ENCODE data around the gene PAX3.
A peak's percentile ranks its signal among the peaks of the same experiment; 100 is the strongest.

Gene PAX3

DNA sequence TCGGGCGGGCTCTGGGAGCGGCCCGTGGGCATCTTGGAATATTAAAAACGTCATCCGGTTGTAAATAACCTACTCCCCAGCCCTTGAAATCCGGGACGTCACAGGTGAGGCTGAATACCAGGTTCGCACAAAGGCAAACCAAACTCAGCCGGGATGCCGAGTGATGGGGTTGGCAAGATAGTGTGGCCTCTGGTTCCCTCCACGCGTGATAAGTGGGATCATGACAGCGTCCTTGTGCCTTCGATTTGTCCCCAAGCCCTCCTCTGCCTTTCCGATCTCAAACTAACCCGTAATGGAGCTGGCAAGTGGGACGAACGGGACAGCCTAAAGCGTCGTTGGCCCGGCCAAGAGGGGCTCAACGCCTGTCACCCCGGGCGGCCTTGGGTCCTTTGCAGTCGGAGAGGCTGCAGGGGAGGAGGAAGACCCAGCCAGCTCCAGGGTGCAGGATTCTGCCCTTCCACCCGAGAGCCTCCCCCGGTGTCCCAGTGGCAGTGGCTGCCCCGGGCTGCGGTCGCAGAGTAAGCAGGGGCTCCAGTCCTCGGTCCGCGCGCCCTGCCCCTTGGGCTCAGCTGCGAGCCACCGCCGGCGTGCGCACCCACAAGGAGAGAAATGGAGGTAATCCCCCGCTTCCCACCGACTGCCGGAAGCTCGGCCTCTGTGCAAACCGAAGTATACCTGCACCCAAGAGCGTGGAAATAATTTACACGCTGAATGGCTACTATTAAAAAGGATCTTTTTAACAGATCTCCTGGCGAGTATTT, 13.4 kb upstream of the PAX3 start:
- H3K36me3 Mint-ChIP-seq (ENCODE audit: low read depth): no peaks in the 10 kb centered on the region
- no peak overlapping the region for H3K27ac Mint-ChIP-seq
- peaks cover 44% of the 10 kb centered on the region for H3K4me1 Mint-ChIP-seq
- TF ChIP-seq CTCF (IDR thresholded peaks at IDR 0.05): no peak
- DNase-seq: peak; percentile 54
- H3K27me3 Mint-ChIP-seq (ENCODE audit: low read depth, poor library complexity): peaks cover 98% of the 10 kb centered on the region
- H3K4me3 Mint-ChIP-seq: peak overlapping the region; percentile 76
- H3K9me3 Mint-ChIP-seq: no peaks in the 10 kb centered on the region

- H3K27me3 Mint-ChIP-seq (ENCODE audit: low read depth, poor library complexity): peaks cover 100% of the 10 kb centered on the region
- H3K4me3 Mint-ChIP-seq: peak overlapping the region; percentile 76
- no peak overlapping the region for H3K27ac Mint-ChIP-seq
- no peak for DNase-seq
- TF ChIP-seq CTCF (IDR thresholded peaks at IDR 0.05): no peak
- peaks cover 52% of the 10 kb centered on the region for H3K4me1 Mint-ChIP-seq
- H3K9me3 Mint-ChIP-seq: no peaks in the 10 kb centered on the region
- H3K36me3 Mint-ChIP-seq (ENCODE audit: low read depth): no peaks in the 10 kb centered on the region
Measured at GRCh38 chr2:222311319-222311977, 12.7 kb upstream of the PAX3 start.

DNA sequence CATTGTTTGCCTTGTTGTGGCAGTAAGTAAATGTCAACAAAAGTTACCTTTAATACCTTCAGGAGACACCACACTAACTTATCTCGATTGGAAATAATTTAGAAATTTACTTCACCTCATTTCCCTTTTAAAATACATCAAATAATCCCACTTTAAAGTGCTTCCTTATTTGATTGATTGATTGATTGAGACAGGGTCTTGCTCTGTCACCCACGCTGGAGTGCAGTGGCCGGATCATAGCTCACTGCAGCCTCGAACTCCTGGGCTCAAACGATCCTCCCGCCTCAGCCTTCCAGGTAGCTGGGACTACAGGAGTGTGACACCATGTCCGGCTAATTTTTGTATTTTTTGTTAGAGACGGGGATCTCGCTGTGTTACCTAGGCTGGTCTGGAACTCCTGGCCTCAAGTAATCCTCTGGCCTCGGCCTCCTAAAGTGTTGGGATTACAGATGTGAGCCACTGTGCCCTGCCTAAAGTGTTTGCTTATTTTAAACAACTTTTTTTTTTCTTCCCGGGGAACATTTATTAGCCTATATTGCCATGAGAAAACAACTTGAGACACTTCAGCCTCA, 12.0 kb upstream of the PAX3 start:
- Mint-ChIP-seq H3K27ac (no peak overlapping the region), H3K4me3 (peak overlapping the region; percentile 76), H3K36me3 (ENCODE audit: low read depth) (no peaks in the 10 kb centered on the region), H3K4me1 (peaks cover 56% of the 10 kb centered on the region), H3K9me3 (no peaks in the 10 kb centered on the region), H3K27me3 (ENCODE audit: low read depth, poor library complexity) (peaks cover 100% of the 10 kb centered on the region)
- DNase-seq: no peak
- no peak for TF ChIP-seq CTCF (IDR thresholded peaks at IDR 0.05)

DNA sequence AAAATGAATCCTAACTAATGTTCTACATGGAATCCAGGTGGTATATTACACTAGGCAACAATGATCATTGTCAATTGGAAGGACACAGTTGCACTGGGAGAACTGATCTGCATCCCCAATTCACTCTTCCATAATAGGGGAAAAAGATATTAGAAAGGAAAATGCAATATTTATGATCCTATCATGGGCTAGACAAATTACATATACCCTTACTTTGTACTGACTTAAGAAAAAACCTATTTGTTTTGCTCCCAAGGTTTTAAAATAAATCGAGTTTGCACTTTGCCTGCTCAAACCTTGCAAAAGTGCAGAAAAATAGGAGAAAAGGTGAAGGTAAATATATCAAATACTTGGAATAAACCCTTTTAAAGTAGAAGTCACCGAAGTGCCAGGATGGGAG, 11.0 kb upstream of the PAX3 start:
- H3K27ac Mint-ChIP-seq: no peak overlapping the region
- H3K4me3 Mint-ChIP-seq: no peak overlapping the region
- peaks cover 100% of the 10 kb centered on the region for H3K27me3 Mint-ChIP-seq (ENCODE audit: low read depth, poor library complexity)
- no peaks in the 10 kb centered on the region for H3K36me3 Mint-ChIP-seq (ENCODE audit: low read depth)
- no peak for TF ChIP-seq CTCF (IDR thresholded peaks at IDR 0.05)
- DNase-seq: no peak
- H3K9me3 Mint-ChIP-seq: no peaks in the 10 kb centered on the region
- peaks cover 66% of the 10 kb centered on the region for H3K4me1 Mint-ChIP-seq

DNA sequence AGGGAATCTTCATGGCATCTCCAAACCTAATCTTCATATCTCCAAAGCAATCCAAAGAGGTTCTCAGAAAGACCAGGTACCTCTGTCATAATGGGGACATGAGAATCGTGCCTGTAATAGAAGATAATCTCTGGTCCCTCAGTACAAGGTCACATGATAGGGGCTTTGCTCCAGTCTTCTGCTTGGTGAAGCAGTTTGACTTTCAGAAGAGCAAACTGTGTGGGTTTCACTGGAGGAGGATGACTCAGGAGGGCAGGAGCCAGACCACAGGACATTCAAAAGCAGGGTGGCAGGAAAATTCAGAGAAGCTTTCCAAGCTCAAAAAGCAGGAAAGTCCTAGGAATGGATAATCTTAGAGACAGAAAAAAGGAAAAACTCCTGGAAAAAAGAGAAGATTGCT, 10.6 kb upstream of the PAX3 start:
- no peak for DNase-seq
- H3K27ac Mint-ChIP-seq: no peak overlapping the region
- peaks cover 100% of the 10 kb centered on the region for H3K27me3 Mint-ChIP-seq (ENCODE audit: low read depth, poor library complexity)
- H3K4me3 Mint-ChIP-seq: no peak overlapping the region
- no peak for TF ChIP-seq CTCF (IDR thresholded peaks at IDR 0.05)
- peaks cover 68% of the 10 kb centered on the region for H3K4me1 Mint-ChIP-seq
- no peaks in the 10 kb centered on the region for H3K36me3 Mint-ChIP-seq (ENCODE audit: low read depth)
- no peaks in the 10 kb centered on the region for H3K9me3 Mint-ChIP-seq

Measured in nephron progenitor cell (in vitro differentiated cells).